Inflammatory macrophage treated with lipopolysaccharide for 4 hours (primary cell): ENCODE results near the gene CCNB1IP1.
"Not testable (repeated sequence)": the region's sequence is repeated elsewhere in the genome, so short reads cannot be mapped to it uniquely, and the experiment has no call there.

Experiments
- DNase-seq: peaks from one replicate; pipeline ENCODE4 v3.0.0-alpha.2; 2020

Gene CCNB1IP1

DNA sequence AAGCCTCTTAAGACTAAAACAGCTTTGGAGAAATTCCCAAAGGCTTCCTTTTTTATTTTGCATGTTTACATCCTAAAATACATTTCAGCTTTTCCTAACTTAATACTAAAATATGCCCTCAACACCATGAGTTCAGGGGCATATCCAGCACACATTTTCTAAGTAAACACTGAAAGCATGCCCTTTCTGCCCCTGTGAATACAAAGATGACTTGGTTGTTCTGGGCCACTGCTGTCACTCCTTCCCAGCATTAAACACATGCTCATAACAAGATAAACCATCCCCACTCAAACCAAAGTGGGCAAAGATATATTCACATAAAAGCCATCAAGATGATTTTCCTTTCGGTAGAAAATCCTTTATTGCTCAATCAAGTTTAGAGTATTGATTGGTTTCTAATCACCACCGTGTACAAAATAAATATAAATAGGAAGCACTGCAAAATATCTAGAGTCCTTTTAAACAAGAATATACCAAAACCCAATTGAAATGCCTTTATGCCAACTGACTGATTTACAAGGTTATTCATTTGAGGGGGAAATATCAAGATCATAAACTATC is 1.9 kb downstream of the CCNB1IP1 start:
- no peak for DNase-seq

DNA sequence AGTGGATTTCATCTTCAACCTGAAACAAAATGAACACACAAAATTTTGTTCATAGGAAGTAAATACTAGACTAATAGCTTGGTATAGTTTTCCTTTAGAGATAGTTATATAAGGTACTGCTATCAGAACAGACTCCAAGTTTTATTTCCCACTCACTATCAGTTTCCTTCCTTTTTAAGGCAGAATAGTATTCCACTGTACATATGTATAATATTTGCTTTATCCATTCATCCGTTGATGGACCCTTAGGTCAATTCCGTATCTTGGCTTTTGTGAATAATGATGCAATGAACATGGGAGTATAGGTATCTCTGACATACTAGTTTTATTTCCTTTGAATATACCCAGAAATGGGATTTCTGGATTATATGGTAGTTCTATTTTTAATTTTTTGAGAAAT is 3.7 kb downstream of the CCNB1IP1 start:
- DNase-seq, result no peak

DNA sequence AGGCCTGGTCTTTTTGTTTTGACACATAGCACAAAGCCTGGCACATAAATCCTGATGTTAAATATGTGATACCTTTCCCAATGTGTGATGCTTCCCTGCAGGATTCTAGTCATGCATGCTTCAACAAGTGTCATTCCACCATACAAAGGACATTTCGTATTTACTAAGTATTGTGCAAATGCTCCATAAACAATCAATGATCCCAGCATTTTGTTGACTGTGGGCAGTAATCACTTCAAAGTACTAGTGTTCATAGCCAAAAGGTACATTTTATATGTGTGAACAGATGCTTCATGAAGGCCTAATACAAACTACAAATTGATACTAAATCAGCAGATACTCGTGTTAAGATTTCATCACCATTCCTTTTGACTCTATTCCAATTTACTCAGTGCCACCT is 4.4 kb downstream of the CCNB1IP1 start:
- DNase-seq, result no peak

DNA sequence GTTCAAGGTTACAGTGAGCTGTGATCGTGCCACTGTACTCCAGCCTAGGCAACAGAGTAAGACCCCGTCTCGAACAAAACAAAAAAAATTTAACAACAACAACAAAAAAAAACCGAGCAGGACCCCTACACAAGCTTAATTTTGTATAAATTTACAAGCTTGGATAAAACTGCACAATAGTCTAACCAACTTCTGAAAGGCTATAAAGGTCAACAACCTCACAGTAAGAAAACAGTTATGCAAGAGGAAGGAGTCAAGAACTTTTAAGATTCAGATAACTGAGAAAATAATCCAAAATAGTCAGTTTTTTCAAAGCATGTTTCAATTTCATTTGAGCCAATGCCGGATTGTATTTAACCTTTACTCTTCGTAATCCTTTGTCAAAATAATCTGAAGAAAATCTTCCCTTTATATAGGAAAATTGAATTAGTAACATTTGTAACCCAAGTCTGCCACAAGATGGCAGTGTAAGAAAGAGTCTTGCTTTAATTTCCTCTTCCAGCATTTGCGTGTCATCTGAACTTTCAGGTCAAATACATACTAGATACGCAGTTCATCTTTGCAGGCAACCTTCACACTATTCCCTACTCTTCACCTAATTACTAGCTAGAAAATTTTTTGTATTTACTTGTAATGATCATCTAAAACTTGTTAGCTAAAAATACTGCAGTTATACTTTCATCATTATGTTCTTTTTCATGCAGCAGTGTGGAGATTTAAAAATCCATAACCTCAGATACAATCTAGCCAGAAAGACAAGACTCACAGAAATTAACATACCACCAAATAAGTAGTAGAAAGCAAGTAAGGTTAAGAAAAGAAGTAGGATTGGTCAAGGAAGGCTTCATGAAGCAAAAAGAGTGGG is 5.8 kb downstream of the CCNB1IP1 start:
- peak; percentile 68 for DNase-seq

DNA sequence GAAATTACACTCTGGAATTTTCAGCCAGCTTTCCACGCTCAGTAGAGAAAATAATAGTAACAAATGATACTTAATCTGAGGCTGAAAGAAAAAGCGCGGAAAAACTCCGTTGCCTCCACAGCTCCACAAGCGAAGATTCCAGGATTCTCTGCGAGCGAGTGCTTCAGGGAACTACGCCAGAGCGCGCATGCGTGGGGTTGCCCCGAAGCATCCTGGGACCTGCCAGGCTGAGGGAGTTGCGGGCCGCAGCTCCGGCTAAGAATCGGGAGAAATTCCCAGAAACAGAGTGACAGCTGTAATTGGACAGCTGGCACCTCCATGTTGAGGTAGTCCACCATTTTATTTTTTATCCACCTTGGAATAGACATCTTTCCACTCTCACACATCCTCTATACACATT is 15.4 kb downstream of the CCNB1IP1 start:
- DNase-seq, result no peak

GRCh38 chr14:20314026-20314425 is 19.1 kb downstream of the CCNB1IP1 start:
- no peak for DNase-seq

DNA sequence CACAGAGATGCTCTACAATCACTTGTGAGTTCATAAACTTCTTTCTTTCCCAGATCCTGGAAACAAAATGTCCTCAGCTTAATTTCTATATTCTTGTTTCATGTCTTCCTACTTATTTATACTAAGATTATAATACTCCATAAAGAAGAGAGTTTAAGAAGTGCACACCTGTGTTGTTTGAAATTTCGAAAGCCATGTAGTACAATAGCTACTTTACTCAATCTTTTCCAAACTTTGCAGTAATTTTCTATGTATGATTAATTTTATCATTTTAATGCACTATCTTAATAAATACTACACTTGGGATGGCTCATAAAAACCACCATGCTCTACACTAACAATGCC is 27.0 kb downstream of the CCNB1IP1 start:
- no peak for DNase-seq

GRCh38 chr14:20305265-20306078 is 27.6 kb downstream of the CCNB1IP1 start, which contains the start of gene TTC5:
TSS of gene TTC5 (minus strand) at chr14:20305951. CDS start at chr14:20305937, 14 bp downstream.
- DNase-seq, result peak; percentile 83

DNA sequence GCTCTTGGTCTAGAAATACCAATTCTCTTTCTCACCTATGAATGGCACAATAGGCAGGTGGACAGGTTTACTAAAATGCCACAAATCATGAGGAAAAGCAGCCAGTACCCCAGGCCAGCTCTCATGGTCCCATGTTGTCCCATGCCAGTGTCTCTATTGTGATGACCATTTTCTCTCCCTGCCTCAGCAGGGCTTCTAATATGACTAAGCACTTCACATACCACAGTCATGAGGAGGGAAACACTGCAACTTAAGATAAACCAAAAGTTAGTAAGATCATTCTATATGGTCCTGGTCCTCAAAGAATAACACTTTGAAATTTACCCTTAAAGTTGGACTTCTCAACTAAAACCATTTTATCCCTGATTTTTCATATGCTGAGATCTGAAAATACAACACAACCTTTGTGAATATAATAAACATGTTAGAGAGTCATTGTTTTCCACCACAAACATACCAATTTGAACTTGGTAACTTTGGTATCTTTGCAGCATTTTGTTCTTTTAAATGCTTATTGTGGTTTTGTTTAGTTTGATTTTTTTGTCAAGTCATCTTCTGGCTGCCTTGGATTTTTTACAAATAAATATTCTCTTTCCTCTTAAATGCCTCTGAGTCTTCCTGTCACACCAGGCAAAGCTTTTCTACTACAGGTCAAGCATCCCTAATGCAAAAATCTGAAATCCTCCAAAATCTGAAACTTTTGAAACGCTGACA is 30.9 kb downstream of the CCNB1IP1 start:
- no peak for DNase-seq

- peak; percentile 89 for DNase-seq
These were observed 38.0 kb downstream of the CCNB1IP1 start for GRCh38 chr14:20295067-20295466.

GRCh38 chr14:20294636-20295035 is 38.4 kb downstream of the CCNB1IP1 start:
- no peak for DNase-seq

GRCh38 chr14:20281998-20282397 is 51.1 kb downstream of the CCNB1IP1 start:
- not testable (repeated sequence) for DNase-seq

DNA sequence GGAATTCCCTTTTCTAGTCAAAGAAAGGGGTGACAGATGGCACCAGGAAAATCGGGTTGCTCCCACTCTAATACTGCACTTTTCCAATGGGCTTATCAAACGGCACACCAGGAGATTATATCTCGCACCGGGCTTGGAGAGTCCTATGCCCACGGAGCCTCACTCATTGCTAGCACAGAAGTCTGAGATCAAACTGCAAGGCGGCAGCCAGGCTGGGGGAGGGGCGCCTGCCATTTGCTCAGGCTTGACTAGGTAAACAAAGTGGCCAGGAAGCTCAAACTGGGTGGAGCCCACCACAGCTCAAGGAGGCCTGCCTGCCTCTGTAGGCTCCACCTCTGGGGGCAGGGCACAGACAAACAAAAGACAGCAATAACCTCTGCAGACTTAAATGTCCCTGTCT is 52.8 kb downstream of the CCNB1IP1 start:
- DNase-seq, result not testable (repeated sequence)

DNA sequence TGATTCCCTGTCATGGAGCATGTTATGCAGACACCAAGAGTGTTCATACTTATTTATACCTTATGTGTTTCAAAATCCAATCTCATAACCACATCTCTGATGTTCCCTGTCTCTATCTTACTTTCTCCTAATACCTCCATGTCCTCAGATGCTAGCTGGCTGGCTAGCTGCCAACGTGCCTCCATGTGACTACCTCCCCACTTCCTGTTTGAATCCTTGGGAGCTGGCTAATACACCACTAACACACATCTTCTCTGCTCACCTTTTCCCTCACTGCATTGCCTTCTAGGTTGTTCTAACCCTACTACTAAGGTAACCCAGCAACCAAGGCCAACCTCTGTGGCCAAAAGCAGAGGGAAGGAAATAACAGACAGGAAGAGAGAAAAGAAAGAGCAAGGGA is 54.7 kb downstream of the CCNB1IP1 start:
- DNase-seq, result no peak

DNA sequence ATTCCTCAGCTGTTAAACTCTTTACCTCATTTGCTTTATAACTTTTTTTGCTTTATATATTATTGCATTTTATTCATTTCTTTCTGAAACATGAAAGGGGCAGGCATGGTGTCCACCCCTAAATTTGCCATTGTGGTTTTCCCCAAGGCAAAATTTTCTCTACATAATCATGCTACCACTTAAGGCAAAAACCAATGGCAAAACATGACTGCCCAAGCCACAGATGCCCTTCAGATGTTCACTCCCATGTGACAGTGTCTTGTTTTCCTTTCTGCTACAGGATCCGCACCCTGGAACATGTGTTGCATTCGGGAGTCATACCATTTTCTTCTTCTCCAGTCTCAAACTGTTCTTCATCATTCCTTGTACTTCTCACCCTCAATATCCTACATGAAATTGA is 55.7 kb downstream of the CCNB1IP1 start:
- no peak for DNase-seq

DNA sequence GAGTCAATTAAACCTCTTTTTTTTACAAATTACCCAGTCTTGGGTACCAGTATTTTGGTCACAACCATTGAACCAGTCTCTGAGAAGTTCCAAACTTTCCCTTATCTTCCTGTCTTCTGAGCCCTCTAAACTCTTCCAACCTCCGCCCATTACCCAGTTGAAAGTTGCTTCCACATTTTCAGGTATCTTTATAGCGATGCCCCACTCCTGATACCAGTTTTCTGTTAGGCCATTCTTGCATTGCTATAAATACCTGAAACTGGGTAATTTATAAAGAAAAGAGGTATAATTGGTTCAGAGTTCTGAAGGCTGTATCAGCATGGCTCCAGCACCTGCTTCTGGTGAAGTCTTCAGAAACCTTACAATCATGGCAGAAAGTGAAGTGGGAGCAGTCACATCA is 59.0 kb downstream of the CCNB1IP1 start:
- no peak for DNase-seq

- DNase-seq, result not testable (repeated sequence)
These were observed 68.7 kb downstream of the CCNB1IP1 start for GRCh38 chr14:20264361-20264760.

- DNase-seq, result no peak
These were observed 70.4 kb downstream of the CCNB1IP1 start for GRCh38 chr14:20262642-20263128.
